HG03520 (cell line): Measurements from ENCODE around the gene LSM14A.
"Not testable (repeated sequence)": the region's sequence is repeated elsewhere in the genome, so short reads cannot be mapped to it uniquely, and the experiment has no call there.

Source experiments
- ATAC-seq: cut with Tn5 transposase; IDR thresholded peaks from one replicate; pipeline ENCODE4 v1.9.1; 2021; ENCODE audit warnings: mild to moderate bottlenecking, moderate library complexity; ENCODE audit not compliant: unreplicated experiment

Gene LSM14A

GRCh38 chr19:34158966-34159365, 13.3 kb upstream of the LSM14A start:
- not testable (repeated sequence) for ATAC-seq

- ATAC-seq: not testable (repeated sequence)
Observed at GRCh38 chr19:34159541-34159940, 12.8 kb upstream of the LSM14A start.

GRCh38 chr19:34161902-34162301, 10.4 kb upstream of the LSM14A start:
- not testable (repeated sequence) for ATAC-seq

GRCh38 chr19:34165295-34165738, 7.0 kb upstream of the LSM14A start:
- ATAC-seq: no peak

- ATAC-seq: not testable (repeated sequence)
Observed at GRCh38 chr19:34169475-34170199, 2.7 kb upstream of the LSM14A start.

- peak; percentile 30 for ATAC-seq
Observed at GRCh38 chr19:34171539-34171876, 796 bp upstream of the LSM14A start.

GRCh38 chr19:34172661-34173192, 423 bp downstream of the LSM14A start:
- peak; percentile 21 for ATAC-seq

GRCh38 chr19:34173193-34173956, 1.1 kb downstream of the LSM14A start:
- no peak for ATAC-seq

GRCh38 chr19:34175173-34175572, 2.9 kb downstream of the LSM14A start:
- ATAC-seq: not testable (repeated sequence)

GRCh38 chr19:34176581-34176980, 4.3 kb downstream of the LSM14A start:
- ATAC-seq: no peak

- no peak for ATAC-seq
Observed at GRCh38 chr19:34178274-34178610, 5.9 kb downstream of the LSM14A start.

- ATAC-seq: no peak
Observed at GRCh38 chr19:34179066-34179465, 6.8 kb downstream of the LSM14A start.

GRCh38 chr19:34180273-34180672, 8.0 kb downstream of the LSM14A start:
- no peak for ATAC-seq

GRCh38 chr19:34180709-34181108, 8.4 kb downstream of the LSM14A start:
- no peak for ATAC-seq

- no peak for ATAC-seq
Observed at GRCh38 chr19:34181111-34181864, 9.0 kb downstream of the LSM14A start.

GRCh38 chr19:34182125-34182524, 9.8 kb downstream of the LSM14A start:
- ATAC-seq: no peak

- ATAC-seq: no peak
Observed at GRCh38 chr19:34184880-34185491, 12.7 kb downstream of the LSM14A start.

- no peak for ATAC-seq
Observed at GRCh38 chr19:34186205-34186604, 13.9 kb downstream of the LSM14A start.

GRCh38 chr19:34187011-34187410, 14.7 kb downstream of the LSM14A start:
- ATAC-seq: no peak

GRCh38 chr19:34188408-34188807, 16.1 kb downstream of the LSM14A start:
- ATAC-seq: no peak
